Neural cell (in vitro differentiated cells): ENCODE results near the gene ADAMTS16.

ENCODE experiments used
- EP300 ChIP-seq: fragments of 450-650 bp; conservative IDR thresholded peaks from 2 replicates; pipeline ENCODE4 v1.6.1; 2014; ENCODE audit warnings: antibody characterized with exemption, mild to moderate bottlenecking, moderate library complexity; ENCODE audit not compliant: poor library complexity, severe bottlenecking
- EZH2 ChIP-seq: fragments of 200-600, 300-800 bp; shearing (Covaris generic), sonication (generic); IDR thresholded peaks from 2 replicates; pipeline ENCODE4 v1.6.1; 2014; ENCODE audit warnings: antibody characterized with exemption, low read length, borderline replicate concordance, mild to moderate bottlenecking; ENCODE audit not compliant: insufficient read depth, poor library complexity, severe bottlenecking
- POLR2AphosphoS5 ChIP-seq: IDR thresholded peaks from 2 replicates; pipeline ENCODE4 v1.6.1; 2012
- TF ChIP-seq, protein P1 (sequence below): fragments of 450-650 bp; IDR thresholded peaks from 2 replicates; pipeline ENCODE4 v1.5.1; 2014; ENCODE audit warnings: antibody characterized with exemption, mild to moderate bottlenecking, moderate library complexity; ENCODE audit not compliant: poor library complexity, severe bottlenecking
- TF ChIP-seq, protein P2 (sequence below): IDR thresholded peaks from 2 replicates; pipeline ENCODE4 v1.6.1; 2012; ENCODE audit warnings: borderline replicate concordance

DNA sequence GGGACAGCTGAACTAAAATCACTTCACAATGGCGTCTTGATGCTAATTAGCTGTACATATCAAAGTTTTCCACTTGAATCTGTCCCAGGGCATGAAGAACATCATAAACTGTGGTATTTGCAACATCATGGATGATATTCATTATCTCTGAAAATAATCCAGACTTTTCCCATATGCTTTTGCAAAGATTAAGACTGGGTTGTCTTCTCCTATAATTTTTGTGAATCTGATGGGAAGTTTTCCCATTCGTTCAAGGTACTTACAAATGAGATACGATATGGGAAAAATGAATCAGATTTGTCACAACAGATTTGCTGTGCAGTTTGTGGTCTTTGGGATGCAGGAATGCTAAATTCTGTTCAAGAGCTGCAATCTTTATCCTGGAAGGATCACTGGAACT lies 17.4 kb upstream of the ADAMTS16 start:
- TF ChIP-seq, protein P1, sequence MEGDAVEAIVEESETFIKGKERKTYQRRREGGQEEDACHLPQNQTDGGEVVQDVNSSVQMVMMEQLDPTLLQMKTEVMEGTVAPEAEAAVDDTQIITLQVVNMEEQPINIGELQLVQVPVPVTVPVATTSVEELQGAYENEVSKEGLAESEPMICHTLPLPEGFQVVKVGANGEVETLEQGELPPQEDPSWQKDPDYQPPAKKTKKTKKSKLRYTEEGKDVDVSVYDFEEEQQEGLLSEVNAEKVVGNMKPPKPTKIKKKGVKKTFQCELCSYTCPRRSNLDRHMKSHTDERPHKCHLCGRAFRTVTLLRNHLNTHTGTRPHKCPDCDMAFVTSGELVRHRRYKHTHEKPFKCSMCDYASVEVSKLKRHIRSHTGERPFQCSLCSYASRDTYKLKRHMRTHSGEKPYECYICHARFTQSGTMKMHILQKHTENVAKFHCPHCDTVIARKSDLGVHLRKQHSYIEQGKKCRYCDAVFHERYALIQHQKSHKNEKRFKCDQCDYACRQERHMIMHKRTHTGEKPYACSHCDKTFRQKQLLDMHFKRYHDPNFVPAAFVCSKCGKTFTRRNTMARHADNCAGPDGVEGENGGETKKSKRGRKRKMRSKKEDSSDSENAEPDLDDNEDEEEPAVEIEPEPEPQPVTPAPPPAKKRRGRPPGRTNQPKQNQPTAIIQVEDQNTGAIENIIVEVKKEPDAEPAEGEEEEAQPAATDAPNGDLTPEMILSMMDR, result no peak
- TF ChIP-seq EZH2 (no peak), EP300 (no peak), POLR2AphosphoS5 (no peak)
- TF ChIP-seq, protein P2, sequence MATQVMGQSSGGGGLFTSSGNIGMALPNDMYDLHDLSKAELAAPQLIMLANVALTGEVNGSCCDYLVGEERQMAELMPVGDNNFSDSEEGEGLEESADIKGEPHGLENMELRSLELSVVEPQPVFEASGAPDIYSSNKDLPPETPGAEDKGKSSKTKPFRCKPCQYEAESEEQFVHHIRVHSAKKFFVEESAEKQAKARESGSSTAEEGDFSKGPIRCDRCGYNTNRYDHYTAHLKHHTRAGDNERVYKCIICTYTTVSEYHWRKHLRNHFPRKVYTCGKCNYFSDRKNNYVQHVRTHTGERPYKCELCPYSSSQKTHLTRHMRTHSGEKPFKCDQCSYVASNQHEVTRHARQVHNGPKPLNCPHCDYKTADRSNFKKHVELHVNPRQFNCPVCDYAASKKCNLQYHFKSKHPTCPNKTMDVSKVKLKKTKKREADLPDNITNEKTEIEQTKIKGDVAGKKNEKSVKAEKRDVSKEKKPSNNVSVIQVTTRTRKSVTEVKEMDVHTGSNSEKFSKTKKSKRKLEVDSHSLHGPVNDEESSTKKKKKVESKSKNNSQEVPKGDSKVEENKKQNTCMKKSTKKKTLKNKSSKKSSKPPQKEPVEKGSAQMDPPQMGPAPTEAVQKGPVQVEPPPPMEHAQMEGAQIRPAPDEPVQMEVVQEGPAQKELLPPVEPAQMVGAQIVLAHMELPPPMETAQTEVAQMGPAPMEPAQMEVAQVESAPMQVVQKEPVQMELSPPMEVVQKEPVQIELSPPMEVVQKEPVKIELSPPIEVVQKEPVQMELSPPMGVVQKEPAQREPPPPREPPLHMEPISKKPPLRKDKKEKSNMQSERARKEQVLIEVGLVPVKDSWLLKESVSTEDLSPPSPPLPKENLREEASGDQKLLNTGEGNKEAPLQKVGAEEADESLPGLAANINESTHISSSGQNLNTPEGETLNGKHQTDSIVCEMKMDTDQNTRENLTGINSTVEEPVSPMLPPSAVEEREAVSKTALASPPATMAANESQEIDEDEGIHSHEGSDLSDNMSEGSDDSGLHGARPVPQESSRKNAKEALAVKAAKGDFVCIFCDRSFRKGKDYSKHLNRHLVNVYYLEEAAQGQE, result no peak
